ENCODE measurements around the gene ZNF497. TPM values are rescaled to one million over a fixed set of nuclear protein-coding genes. Genes with fewer than 3 reads are reported as not detected.

ZNF497 gene
- total and polyA plus RNA-seq, 9 of the 15 experiments (the other 6 are each of a cell fraction or from before 2014, with no cell fraction given), result 0.06 to 0.98 (median 0.44) TPM; not detected in 1

DNA sequence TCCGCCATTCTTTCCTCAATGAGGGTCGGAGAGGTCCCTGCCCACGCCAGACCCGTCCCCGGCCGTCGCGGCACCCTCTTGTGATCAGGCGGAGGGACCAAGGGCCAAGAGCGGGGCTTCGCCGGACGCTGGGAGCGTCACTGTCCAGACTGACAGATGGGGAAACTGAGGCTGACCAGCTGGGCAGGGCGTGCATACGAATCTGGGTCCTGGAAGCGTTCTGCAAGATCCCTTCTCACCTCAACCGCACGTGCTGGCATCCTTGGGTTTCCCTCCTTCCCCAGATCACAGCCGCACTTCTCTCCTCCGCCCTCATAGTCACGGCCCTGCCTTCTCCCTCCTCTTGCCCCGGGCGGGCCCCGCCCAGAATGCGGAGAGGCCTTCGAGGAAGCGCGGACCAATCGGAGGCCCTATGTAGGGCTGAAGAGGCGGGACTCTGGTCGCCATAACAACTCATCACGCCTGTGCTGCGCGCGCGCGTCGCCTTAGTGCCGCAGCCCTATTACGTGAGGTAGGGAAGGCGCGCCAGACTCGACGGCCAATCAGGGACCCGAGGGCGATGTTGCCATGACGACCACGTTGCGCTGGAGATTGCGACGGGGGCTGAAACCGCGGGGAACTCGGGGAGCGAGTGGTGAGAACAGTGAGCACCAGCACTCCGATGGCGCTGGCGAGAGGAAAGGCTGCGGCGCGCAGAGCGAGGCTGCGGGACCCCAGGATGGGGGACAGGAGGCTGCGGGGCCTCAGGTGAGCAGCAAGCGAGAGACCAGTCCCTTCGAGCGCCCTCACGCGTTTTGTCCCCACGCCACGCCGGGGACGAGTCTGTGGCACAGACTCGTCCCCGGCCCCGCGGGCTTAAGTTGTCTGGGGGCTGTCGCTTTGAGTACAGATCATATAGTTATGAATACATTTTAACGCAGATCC is 38.6 kb upstream of the ZNF497 start (continued):
- TF ChIP-seq C11orf30 (IDR thresholded peaks at IDR 0.05; ENCODE audit: low read depth) (peak; percentile 83), ZNF184 (CRISPR knock-in tag; IDR thresholded peaks at IDR 0.05) (no peak), SNRNP70 (optimal IDR thresholded peaks at IDR 0.05; ENCODE audit: low read depth, low read length) (no peak), ZNF668 (CRISPR knock-in tag; IDR thresholded peaks at IDR 0.05) (no peak), GATA2 (CRISPR knock-in tag; IDR thresholded peaks at IDR 0.05) (no peak), TARDBP (IDR thresholded peaks at IDR 0.05) (no peak), RBM22 (IDR thresholded peaks at IDR 0.05; ENCODE audit: low read depth, low read length, poor library complexity, severe bottlenecking) (peak; percentile 100), NCOA6 (IDR thresholded peaks at IDR 0.05) (no peak), GABPA (tag; conservative IDR thresholded peaks at IDR 0.05; ENCODE audit: low read depth) (peak; percentile 45; the same call in 1 of the 2 replicates), MCM3 (IDR thresholded peaks at IDR 0.05) (no peak), GABPB2 (CRISPR knock-in tag; conservative IDR thresholded peaks at IDR 0.05) (no peak), MXI1 (IDR thresholded peaks at IDR 0.05; ENCODE audit: low read depth, low read length) (peak; percentile 99), SAFB (IDR thresholded peaks at IDR 0.05; ENCODE audit: borderline replicate concordance, low read depth, low read length) (peak; percentile 84), KLF6 (CRISPR knock-in tag; IDR thresholded peaks at IDR 0.05; ENCODE audit: borderline replicate concordance) (no peak), ZNF561 (CRISPR knock-in tag; conservative IDR thresholded peaks at IDR 0.05) (no peak), RAD51 (IDR thresholded peaks at IDR 0.05; ENCODE audit: borderline replicate concordance, low read depth) (no peak), HDAC6 (IDR thresholded peaks at IDR 0.05; ENCODE audit: low read depth, low read length) (no peak), ZNF76 (CRISPR knock-in tag; IDR thresholded peaks at IDR 0.05; ENCODE audit: borderline replicate concordance) (no peak), SUPT5H (IDR thresholded peaks at IDR 0.05) (peak; percentile 90), FOSL1 (tag; conservative IDR thresholded peaks at IDR 0.05) (no peak), SIN3B (IDR thresholded peaks at IDR 0.05; ENCODE audit: low read depth) (peak; percentile 44; the same call in 1 of the 2 replicates), RBM39 (optimal IDR thresholded peaks at IDR 0.05; ENCODE audit: low read depth, low read length) (no peak), PTBP1 (IDR thresholded peaks at IDR 0.05; ENCODE audit: low read depth, low read length) (no peak), NFE2L1 (tag; IDR thresholded peaks at IDR 0.05; ENCODE audit: borderline replicate concordance, low read depth) (no peak)
- TF ChIP-seq, protein P1, sequence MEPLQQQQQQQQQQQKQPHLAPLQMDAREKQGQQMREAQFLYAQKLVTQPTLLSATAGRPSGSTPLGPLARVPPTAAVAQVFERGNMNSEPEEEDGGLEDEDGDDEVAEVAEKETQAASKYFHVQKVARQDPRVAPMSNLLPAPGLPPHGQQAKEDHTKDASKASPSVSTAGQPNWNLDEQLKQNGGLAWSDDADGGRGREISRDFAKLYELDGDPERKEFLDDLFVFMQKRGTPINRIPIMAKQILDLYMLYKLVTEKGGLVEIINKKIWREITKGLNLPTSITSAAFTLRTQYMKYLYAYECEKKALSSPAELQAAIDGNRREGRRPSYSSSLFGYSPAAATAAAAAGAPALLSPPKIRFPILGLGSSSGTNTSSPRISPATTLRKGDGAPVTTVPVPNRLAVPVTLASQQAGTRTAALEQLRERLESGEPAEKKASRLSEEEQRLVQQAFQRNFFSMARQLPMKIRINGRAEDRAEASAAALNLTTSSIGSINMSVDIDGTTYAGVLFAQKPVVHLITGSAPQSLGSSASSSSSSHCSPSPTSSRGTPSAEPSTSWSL (CRISPR knock-in tag; IDR thresholded peaks at IDR 0.05; ENCODE audit: borderline replicate concordance), result no peak
- TF ChIP-seq, protein P2, sequence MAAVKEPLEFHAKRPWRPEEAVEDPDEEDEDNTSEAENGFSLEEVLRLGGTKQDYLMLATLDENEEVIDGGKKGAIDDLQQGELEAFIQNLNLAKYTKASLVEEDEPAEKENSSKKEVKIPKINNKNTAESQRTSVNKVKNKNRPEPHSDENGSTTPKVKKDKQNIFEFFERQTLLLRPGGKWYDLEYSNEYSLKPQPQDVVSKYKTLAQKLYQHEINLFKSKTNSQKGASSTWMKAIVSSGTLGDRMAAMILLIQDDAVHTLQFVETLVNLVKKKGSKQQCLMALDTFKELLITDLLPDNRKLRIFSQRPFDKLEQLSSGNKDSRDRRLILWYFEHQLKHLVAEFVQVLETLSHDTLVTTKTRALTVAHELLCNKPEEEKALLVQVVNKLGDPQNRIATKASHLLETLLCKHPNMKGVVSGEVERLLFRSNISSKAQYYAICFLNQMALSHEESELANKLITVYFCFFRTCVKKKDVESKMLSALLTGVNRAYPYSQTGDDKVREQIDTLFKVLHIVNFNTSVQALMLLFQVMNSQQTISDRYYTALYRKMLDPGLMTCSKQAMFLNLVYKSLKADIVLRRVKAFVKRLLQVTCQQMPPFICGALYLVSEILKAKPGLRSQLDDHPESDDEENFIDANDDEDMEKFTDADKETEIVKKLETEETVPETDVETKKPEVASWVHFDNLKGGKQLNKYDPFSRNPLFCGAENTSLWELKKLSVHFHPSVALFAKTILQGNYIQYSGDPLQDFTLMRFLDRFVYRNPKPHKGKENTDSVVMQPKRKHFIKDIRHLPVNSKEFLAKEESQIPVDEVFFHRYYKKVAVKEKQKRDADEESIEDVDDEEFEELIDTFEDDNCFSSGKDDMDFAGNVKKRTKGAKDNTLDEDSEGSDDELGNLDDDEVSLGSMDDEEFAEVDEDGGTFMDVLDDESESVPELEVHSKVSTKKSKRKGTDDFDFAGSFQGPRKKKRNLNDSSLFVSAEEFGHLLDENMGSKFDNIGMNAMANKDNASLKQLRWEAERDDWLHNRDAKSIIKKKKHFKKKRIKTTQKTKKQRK (IDR thresholded peaks at IDR 0.05; ENCODE audit: borderline replicate concordance, low read depth, low read length), result no peak

Data from K562 (cell line).